GM04504 (cell line): ENCODE results near the gene MCRIP1.

Experiments
- DNase-seq: peaks from one replicate; pipeline ENCODE4 v3.0.0-alpha.2; 2012; ENCODE audit warnings: low read depth

The MCRIP1 gene

DNA sequence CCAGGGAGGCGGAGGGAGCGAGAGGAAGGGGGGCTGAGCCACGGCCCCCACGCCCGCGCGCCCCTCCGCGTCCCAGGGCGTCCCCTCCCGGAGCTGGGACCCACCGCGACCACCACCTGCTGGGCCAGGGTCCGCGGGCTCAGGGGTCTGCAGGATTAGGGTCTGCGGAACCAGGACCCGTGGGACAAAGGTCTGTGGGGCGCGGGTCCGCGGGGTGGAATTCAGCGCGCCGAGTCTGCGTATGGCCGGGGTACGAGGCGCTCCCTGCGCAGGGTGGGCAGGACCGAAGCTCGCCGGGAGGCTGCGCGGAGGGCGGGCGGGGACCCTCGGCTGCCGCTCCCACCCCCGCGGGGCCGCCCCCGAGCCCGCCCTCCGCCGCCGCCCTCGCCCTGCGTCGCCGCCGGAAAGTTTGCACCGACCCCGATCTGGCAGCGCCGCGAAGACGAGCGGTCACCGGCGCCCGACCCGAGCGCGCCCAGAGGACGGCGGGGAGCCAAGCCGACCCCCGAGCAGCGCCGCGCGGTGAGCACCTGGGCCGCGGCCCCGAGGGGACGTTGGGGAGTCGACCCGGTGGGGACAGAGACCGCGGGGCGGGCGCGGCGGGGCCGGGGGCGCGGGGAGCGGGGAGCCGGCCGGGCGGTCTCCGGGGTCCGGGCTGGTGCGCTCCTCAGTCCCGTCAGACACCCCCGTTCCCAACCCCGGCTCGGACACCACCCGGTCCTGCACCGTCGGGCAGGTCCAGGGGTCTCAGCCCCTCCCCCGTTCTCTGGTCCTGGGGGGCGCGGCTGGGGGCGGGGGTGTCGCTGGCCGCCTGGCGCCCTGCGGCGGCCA is 29.1 kb downstream of the MCRIP1 start, which contains the start of gene GCGR:
TSS of gene GCGR (plus strand) at position 423 of the 831 bp plus-strand sequence. CDS start 4,869 bp downstream, outside the sequence.
- DNase-seq, result no peak

DNA sequence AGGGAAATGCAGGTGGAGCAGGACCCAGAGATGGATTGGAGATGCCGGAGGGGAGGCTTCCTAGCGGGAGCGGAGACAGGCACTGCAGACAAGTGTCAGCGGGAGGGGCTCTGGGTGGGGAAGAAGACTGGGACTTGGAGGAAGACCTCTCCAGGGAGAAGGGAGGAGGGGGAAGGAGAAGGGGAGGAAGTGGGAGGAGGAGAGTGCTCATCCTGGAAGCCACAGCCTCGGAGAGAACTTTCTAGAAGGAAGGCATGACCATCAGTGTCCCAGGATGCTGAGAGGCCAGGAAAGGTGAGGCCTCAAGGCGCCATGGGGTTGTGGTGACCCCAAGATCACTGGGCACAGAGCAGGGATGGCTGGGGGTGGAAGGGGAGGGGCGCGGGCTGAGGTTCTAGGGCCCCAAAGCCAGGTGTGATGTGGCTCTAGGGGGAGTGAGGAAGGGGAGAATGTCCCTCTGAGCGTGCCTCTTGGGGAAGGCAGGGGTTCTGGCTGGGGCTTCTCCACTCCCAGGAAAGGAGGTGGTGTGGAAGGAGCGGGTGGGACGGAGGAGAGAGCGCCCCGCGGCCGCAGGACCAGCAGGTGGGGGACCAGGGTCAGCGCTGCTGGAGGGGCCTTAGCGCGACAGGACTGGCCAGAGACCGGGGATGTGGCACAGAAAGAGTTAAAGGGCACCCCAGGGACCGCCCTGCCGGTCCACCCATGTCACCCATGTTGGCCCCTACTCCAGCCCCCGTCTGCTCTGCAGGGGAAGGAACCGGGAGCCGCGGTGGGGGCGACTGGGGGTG is 30.0 kb downstream of the MCRIP1 start:
- no peak for DNase-seq

DNA sequence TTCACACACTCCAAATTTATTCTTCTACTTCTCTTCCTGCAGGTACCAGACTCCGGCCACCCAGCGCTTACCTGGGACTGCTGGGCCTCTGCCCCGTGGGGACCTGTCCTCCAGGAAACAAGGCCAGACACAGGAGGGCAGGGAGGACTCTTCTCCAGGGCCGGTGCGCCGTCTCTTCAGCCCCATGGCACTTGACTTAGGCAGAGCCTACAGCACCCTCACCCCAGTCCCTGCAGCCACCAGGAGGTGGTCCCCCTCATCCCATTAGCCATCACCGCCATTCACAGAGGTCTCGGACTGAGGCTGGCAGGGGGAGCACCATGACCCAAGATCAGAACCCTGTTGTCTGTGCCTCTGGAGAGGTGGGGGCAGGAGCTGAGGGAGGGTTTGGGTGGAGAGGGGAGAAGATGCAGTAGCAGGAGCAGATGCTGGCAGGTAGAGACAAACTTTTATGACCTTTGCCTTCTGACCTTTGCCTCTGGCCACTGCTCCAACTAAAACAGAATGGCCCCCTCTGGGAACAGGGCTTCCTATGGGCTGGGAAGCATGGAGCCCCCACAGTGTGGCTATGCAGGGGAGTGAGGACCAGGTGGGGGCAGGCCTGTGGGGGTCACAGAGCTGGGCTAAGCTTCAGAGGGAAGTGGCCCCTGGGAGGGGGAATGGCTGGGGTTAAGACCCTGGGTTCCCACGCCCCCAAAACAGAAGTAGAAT is 30.9 kb downstream of the MCRIP1 start:
- no peak for DNase-seq

DNA sequence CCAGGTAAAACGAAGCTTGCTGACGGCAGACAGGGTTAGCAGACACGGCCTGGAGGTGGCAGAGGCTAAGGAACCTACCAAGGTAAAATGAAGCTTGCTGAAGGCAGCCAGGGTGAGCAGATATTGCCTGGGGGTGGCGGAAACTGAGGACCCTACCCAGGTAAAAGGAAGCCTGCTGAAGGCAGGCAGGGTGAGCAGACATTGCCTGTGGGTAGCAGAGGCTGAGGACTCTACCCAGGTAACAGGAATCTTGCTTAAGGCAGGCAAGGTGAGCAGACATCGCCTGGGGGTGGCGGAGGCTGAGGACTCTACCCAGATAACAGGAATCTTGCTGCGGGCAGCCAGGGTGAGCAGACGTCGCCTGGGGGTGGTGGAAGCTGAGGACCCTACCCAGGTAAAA is 31.8 kb downstream of the MCRIP1 start:
- DNase-seq, result no peak

DNA sequence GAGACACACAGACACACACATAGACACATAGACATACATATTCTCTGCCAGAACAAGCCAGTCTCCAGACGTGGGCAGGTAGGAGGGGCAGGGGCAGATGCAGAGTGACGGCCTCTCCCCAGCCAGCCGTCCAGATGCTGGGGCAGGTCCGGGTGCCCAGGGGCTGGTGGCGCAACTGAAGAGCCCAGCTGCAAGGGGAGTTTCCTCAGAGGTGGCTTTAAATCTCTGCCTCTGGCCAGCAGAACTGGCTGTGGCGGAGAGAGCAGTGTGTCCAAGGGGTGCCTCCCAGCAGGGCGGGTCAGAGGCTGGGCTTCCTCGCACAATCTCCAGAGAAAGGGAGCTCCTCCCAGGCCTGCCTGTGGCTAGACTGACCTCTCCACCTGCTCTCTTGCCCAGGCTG is 38.6 kb downstream of the MCRIP1 start:
- no peak for DNase-seq

DNA sequence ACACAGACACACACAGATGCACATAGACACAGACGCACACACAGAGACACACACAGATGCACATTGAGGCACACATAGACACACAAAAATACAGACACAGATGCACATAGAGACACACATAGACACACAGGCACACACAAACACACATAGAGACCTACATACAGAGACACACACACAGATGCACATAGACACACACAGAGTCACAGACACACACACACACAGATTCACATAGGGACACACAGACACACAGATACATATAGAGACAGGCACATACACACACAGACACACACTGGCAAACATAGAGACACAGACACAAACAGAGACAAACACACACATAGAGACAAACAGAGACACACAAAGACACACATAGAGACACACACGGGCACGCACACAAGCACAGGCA is 39.0 kb downstream of the MCRIP1 start:
- no peak for DNase-seq

DNA sequence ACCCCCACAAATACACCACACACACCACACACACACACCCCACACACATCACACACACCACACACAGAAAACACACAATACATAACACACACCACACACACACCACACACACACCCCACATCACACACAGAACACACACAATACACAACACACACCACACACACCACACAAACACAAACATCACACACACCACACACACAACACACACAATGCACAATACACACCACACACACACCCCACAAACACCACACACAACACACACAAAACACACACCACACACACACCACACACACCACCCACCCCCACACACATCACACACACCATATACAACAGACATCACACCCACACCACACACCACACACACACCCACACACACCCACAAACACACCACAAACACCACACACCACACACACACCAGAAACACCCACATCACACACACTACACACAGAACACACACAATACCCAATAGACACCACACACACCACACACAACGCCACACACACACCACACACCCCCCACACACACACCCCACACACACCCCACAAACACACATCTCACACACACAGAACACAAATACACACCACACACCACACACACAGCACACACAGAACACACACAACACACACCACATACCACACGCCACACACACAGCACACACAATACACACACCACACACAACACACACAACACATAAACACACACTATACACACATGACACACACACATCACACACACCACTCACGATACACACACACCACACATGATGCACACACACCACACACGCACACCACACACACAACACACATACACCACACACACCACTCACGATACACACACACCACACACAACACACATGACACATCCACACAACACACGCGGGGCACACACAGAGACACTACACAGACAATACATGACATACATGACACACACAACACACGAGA is 40.1 kb downstream of the MCRIP1 start:
- DNase-seq, result no peak
